DOHH2 (cell line): ENCODE measurements around the gene PTPRCAP.

Experiments used
- EZH2phosphoT487 ChIP-seq: fragments of 200-600 bp; sonication (generic); IDR thresholded peaks from 2 replicates; pipeline ENCODE4 v1.6.1; 2017; ENCODE audit warnings: borderline replicate concordance, mild to moderate bottlenecking, antibody characterized with exemption, low read length, moderate library complexity, mixed read lengths
- TF ChIP-seq, protein P1 (sequence below): fragments of 200-600 bp; sonication (generic); IDR thresholded peaks from one replicate; pipeline ENCODE4 v1.5.1; 2014; ENCODE audit warnings: antibody characterized with exemption, mild to moderate bottlenecking, low read depth, low read length; ENCODE audit not compliant: poor library complexity, severe bottlenecking

GRCh38 chr11:67436459-67437081 is 912 bp downstream of the PTPRCAP start:
- TF ChIP-seq, protein P1, sequence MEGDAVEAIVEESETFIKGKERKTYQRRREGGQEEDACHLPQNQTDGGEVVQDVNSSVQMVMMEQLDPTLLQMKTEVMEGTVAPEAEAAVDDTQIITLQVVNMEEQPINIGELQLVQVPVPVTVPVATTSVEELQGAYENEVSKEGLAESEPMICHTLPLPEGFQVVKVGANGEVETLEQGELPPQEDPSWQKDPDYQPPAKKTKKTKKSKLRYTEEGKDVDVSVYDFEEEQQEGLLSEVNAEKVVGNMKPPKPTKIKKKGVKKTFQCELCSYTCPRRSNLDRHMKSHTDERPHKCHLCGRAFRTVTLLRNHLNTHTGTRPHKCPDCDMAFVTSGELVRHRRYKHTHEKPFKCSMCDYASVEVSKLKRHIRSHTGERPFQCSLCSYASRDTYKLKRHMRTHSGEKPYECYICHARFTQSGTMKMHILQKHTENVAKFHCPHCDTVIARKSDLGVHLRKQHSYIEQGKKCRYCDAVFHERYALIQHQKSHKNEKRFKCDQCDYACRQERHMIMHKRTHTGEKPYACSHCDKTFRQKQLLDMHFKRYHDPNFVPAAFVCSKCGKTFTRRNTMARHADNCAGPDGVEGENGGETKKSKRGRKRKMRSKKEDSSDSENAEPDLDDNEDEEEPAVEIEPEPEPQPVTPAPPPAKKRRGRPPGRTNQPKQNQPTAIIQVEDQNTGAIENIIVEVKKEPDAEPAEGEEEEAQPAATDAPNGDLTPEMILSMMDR, result no peak
- no peak for TF ChIP-seq EZH2phosphoT487
